Right cardiac atrium (tissue), 5 donors: ENCODE data around the gene WDR48. TPM values are rescaled to one million over a fixed set of nuclear protein-coding genes. Genes with fewer than 3 reads are reported as not detected.
A peak's percentile ranks its signal among the peaks of the same experiment; 100 is the strongest.

Source experiments
- ATAC-seq, 2 donors: fragments of 200-7000 bp; cut with Tn5 transposase; one replicate each; pipeline versions ENCODE4 v1.8.0 to v1.9.1; 2020; ENCODE audit warnings: moderate library complexity in 2 of 2, mild to moderate bottlenecking in 1 of 2
- DNase-seq, 3 donors: peaks; one replicate each; pipeline ENCODE4 v3.0.0-alpha.2; 2020
- H3K27ac ChIP-seq: one replicate; pipeline ENCODE4 v1.5.1; 2013; ENCODE audit warnings: mild to moderate bottlenecking, low read length, control low read depth, moderate library complexity
- H3K27me3 ChIP-seq: one replicate; pipeline ENCODE4 v1.6.1; 2013; ENCODE audit not compliant: control insufficient read depth, insufficient read depth
- H3K4me1 ChIP-seq: one replicate; pipeline ENCODE4 v1.6.1; 2013; ENCODE audit warnings: low read length; ENCODE audit not compliant: control insufficient read depth, insufficient read depth
- H3K4me3 ChIP-seq: one replicate; pipeline ENCODE4 v1.5.1; 2013; ENCODE audit warnings: low read length, control low read depth
- H3K9me3 ChIP-seq: one replicate; pipeline ENCODE4 v1.6.1; 2013; ENCODE audit warnings: low read length; ENCODE audit not compliant: control insufficient read depth
- WGBS: extraction: QIAGEN DNeasy Blood & Tissue Kit; methylation state at CpG from one replicate; pipeline ENCODE4 v1.1.7; 2013; 5-methylcytosine and 5-hydroxymethylcytosine counted together
- intact Hi-C, 4 donors: fragments of 100-400 bp; cut with DNase I; formaldehyde crosslinking; loops; one replicate each; pipeline versions ENCODE4 v1.11.0 to v1.14.0; 2022 to 2023
- polyA plus RNA-seq: library from polyadenylated mRNA; stranded (reverse); fragments of 200-250 nt; gene quantifications from one replicate; pipeline ENCODE4 v1.2.3, GENCODE V29; 2013
- total RNA-seq, 4 donors: library from RNA; stranded (reverse); fragmentation: NEBNext Ultra II Directional; extraction: Animal tissue kit (Norgen Biotek cat#: 25700); gene quantifications; one replicate each; pipeline ENCODE4 v1.2.1, GENCODE V29; 2021
- donor health status: healthy with polysubstance abuse.
- donor health status: DM: no; HTN: yes; CAD: no.
- donor health status: DM: no; HTN: no; CAD: no.
- donor health status: DM: no; HTN: yes; CAD: no; lungs with severe emphysema.
- donor health status: DM: yes; HTN: yes; CAD: no.

The WDR48 gene
- total and polyA plus RNA-seq, 5 donors = 10.3 to 30.5 (median 25.5) TPM

GRCh38 chr3:39103324-39103693, 51.5 kb downstream of the WDR48 start:
- H3K27me3 ChIP-seq = no peaks in the 10 kb centered on the region
- H3K4me3 ChIP-seq = no peak overlapping the region
- ATAC-seq (no peak), DNase-seq (no peak)
- no peak overlapping the region for H3K27ac ChIP-seq
- H3K9me3 ChIP-seq = no peaks in the 10 kb centered on the region
- intact Hi-C loops = no loop called here
- WGBS = 80% methylated on average over 4 of the region's 4 CpGs
- H3K4me1 ChIP-seq = peaks cover 22% of the 10 kb centered on the region

GRCh38 chr3:39103791-39104552, 52.2 kb downstream of the WDR48 start:
- DNase-seq (no peak), ATAC-seq (no peak)
- Histone ChIP-seq H3K9me3 (no peaks in the 10 kb centered on the region), H3K27ac (no peak overlapping the region), H3K4me3 (no peak overlapping the region), H3K4me1 (peaks cover 22% of the 10 kb centered on the region), H3K27me3 (no peaks in the 10 kb centered on the region)
- intact Hi-C loops = no loop called here
- WGBS = 78% methylated on average over 6 of the region's 6 CpGs

DNA sequence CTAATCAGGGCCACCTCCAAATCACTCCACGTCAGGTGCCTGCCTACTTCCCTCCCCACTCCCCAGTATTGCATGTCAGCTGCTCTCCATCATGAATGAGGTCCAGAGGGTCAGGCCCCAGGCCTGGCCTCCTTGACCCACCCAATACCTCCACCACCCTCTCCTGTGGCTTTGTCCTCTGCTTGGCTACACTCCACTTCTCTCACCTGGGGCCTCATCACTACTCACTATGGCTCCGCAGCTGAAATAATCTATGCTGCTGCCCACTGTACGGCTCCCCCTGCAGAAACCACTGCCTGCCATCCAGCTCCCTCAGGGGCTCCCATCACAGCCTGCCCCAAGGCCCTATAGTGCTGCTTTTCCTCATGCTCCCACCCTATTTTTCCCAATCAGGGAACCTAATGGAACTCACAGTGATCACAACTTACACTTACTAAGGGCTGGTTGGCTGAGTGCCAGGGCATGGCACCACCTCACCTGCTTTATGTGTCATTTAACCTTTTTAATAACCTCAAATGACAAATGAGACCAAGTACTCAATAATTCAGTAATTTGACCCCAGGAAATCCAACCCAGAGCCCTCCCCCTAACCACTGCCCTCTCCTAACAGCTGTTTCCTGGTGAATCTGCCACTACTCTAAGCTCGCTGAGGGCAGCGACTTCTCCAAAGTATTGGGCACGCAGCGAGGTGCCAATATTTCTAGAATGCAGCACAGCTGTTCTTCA, 53.3 kb downstream of the WDR48 start:
- Histone ChIP-seq H3K27ac (no peak overlapping the region), H3K4me3 (no peak overlapping the region), H3K27me3 (no peaks in the 10 kb centered on the region), H3K9me3 (no peaks in the 10 kb centered on the region), H3K4me1 (peaks cover 22% of the 10 kb centered on the region)
- no peak for DNase-seq
- intact Hi-C loops = no loop called here
- ATAC-seq = no peak
- WGBS = 84% methylated on average over 7 of the region's 7 CpGs

- no peaks in the 10 kb centered on the region for H3K27me3 ChIP-seq
- intact Hi-C loops = no loop called here
- no peak overlapping the region for H3K4me3 ChIP-seq
- H3K9me3 ChIP-seq = no peaks in the 10 kb centered on the region
- 72% methylated on average over 3 of the region's 3 CpGs for WGBS
- no peak for DNase-seq
- ATAC-seq = no peak
- H3K27ac ChIP-seq = no peak overlapping the region
- H3K4me1 ChIP-seq = peaks cover 22% of the 10 kb centered on the region
Observed at GRCh38 chr3:39105687-39106063, 53.9 kb downstream of the WDR48 start.

DNA sequence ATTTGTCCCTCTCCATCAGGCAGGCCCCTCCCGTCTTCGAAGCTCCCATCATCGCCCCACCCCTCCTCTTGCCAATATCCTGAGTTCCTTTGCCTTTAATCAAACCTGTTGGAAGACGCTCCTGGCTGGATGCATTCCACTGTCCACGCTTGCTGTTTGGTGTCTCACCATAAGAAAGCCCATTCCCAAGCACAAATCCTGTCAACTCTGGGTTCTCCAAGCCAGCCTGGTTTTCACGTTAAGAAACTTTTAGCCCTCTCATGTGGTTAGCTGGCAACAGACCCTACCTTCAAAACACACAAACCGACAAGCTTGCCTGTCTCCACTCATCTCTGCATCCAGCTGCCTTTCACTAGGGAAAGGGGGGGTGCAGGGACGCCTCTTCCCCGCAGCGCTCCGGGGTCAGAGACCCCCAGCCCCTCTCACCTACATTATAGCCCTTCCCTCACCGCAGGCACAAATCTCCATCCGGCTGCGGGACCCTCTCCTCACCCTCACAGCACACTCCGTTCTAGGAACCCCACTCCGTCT, 54.5 kb downstream of the WDR48 start:
- intact Hi-C loops = no loop called here
- DNase-seq (no peak), ATAC-seq (peak in 1 of 2 donors; percentile 2)
- Histone ChIP-seq H3K9me3 (no peaks in the 10 kb centered on the region), H3K27me3 (no peaks in the 10 kb centered on the region), H3K4me1 (peaks cover 22% of the 10 kb centered on the region), H3K27ac (peak overlapping the region; percentile 63), H3K4me3 (peak overlapping the region; percentile 69)
- 6% methylated on average over 16 of the region's 16 CpGs for WGBS

GRCh38 chr3:39106851-39107387, 55.1 kb downstream of the WDR48 start:
- DNase-seq (peak; percentile 73 to 87 (median 86)), ATAC-seq (peak; percentile 64 to 72)
- intact Hi-C loops = no loop called here
- Histone ChIP-seq H3K27ac (peak overlapping the region; percentile 63), H3K27me3 (no peaks in the 10 kb centered on the region), H3K4me3 (peak overlapping the region; percentile 69), H3K9me3 (no peaks in the 10 kb centered on the region), H3K4me1 (peaks cover 22% of the 10 kb centered on the region)
- under 1% methylated on average over 55 of the region's 55 CpGs for WGBS

DNA sequence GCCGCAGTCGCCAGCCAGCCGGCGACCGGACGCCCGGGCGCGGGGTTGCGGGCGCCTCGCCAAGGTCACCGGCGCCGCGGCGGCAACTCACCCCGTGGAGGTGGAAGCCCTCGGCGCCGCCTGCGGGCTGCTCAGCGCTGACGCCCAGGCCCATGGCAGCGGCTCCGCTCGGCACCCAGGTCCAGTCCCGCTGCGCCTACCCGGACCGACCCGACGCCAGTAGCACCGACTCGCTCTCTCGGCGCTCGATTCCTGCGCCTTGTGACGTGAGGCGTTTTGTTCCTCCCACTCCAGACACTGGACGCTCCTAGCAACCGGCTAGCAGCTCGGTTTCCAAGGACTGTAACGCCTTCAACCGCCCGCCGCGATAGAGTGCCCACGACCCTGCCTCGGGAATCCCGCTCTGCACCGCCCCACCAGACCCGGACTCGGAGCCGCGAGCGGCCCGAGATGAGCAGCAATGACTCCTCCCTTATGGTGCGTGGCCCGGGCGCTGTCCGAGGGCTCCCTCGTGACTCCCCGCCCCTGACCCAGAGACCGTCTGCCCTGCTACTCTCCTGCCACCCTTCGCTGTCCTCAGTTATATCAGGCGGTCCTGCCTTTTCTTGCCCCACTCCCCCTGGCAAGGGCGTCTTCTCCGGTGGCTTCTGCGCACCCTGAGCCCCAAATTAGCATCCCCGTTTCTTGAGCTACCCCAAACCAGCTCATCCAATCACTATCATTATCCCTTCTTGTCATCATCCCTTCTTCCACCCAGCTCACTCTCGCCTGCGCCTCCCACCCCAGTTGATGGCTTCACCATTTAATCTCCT, 55.8 kb downstream of the WDR48 start, which contains the start of the genes GORASP1 and TTC21A:
Gene GORASP1, minus strand, starts transcription at position 240 of the 812 bp plus-strand sequence. Its CDS starts 86 bp downstream, at position 154.
Gene TTC21A, plus strand, starts transcription at position 293 of the 812 bp plus-strand sequence. Its CDS starts 158 bp downstream, at position 451.
- peak; percentile 93 for ATAC-seq
- no peaks in the 10 kb centered on the region for H3K9me3 ChIP-seq
- H3K27me3 ChIP-seq = no peaks in the 10 kb centered on the region
- under 1% methylated on average over 74 of the region's 74 CpGs for WGBS
- peak within 1 kb of the TSS; percentile 63 for H3K27ac ChIP-seq
- peak; percentile 91 to 96 (median 95) for DNase-seq
- intact Hi-C loops = no loop called here
- peaks cover 22% of the 10 kb centered on the region for H3K4me1 ChIP-seq
- peak within 1 kb of the TSS; percentile 69 for H3K4me3 ChIP-seq

GRCh38 chr3:39108200-39108710, 56.4 kb downstream of the WDR48 start:
- WGBS = 53% methylated on average over 2 of the region's 2 CpGs
- H3K4me1 ChIP-seq = peaks cover 20% of the 10 kb centered on the region
- H3K27ac ChIP-seq = no peak overlapping the region
- H3K27me3 ChIP-seq = no peaks in the 10 kb centered on the region
- intact Hi-C loops = no loop called here
- H3K9me3 ChIP-seq = no peaks in the 10 kb centered on the region
- H3K4me3 ChIP-seq = peak overlapping the region; percentile 69
- DNase-seq (no peak), ATAC-seq (no peak)

- ATAC-seq = no peak
- Histone ChIP-seq H3K4me1 (peaks cover 13% of the 10 kb centered on the region), H3K9me3 (no peaks in the 10 kb centered on the region), H3K4me3 (no peak overlapping the region), H3K27ac (no peak overlapping the region), H3K27me3 (no peaks in the 10 kb centered on the region)
- intact Hi-C loops = no loop called here
- DNase-seq = no peak
- WGBS = 83% methylated on average over 5 of the region's 5 CpGs
Observed at GRCh38 chr3:39109086-39109485, 57.3 kb downstream of the WDR48 start.

DNA sequence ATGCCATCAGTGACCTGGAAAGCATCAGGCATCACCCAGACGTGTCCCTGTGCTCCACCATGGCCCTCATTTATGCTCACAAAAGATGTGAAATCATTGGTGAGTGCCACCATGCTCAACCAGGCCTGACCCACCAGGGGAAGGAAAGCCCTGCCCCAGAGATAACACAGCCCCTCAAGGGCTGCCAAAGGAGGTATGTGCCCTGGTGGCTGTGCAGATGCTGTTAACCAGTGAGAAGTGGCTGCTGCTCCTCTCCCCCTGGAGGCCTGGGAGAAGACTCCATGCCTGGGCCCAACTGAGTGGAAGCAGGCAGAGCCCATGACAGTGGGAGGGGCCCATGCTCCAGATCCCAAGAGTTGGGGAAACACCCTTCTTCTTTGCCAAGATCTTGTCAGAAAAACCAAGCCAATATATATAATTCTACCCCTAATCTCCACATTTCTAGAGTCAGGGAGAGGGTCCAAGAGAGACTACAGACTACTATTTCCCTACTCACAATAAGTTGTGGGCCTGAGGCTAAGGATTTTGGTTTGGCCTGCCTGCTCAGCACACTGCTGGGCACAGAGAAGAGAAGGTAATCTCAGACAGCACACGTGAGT, 58.3 kb downstream of the WDR48 start:
- ATAC-seq (no peak), DNase-seq (no peak)
- Histone ChIP-seq H3K4me1 (peaks cover 5% of the 10 kb centered on the region), H3K9me3 (no peaks in the 10 kb centered on the region), H3K4me3 (no peak overlapping the region), H3K27ac (no peak overlapping the region), H3K27me3 (no peaks in the 10 kb centered on the region)
- intact Hi-C loops = no loop called here
- 95% methylated on average over 2 of the region's 2 CpGs for WGBS
